Body of pancreas (tissue), 4 donors: ENCODE measurements around the gene MAP3K20. TPM values are rescaled to one million over a fixed set of nuclear protein-coding genes. Genes with fewer than 3 reads are reported as not detected.
"Not testable (repeated sequence)": the region's sequence is repeated elsewhere in the genome, so short reads cannot be mapped to it uniquely, and the experiment has no call there.

ENCODE experiments used
- ATAC-seq: fragments of 150-250 bp; one replicate; pipeline ENCODE4 v1.9.1; 2016
- DNase-seq, 4 donors: peaks; one replicate each; pipeline ENCODE4 v3.0.0-alpha.2; 2019
- H3K27ac ChIP-seq, 4 donors: fragments of 200-600 bp; sonication (generic); 1 replicate in 3 of 4; 2 replicates in 1 of 4; pipeline versions ENCODE4 v1.5.1 to v1.6.1; 2016 to 2019; ENCODE audit warnings: mild to moderate bottlenecking in 1 of 4, mixed read lengths in 1 of 4, moderate library complexity in 1 of 4
- H3K27me3 ChIP-seq, 2 donors: fragments of 200-600 bp; sonication (generic); one replicate each; pipeline ENCODE4 v1.6.0; 2016; ENCODE audit warnings: mild to moderate bottlenecking in 1 of 2
- H3K36me3 ChIP-seq, 2 donors: fragments of 200-600 bp; sonication (generic); replicated peaks in 1 of 2; 2 replicates each; pipeline ENCODE4 v1.5.1; 2016; ENCODE audit warnings: low read depth in 2 of 2; ENCODE audit not compliant: insufficient read depth in 1 of 2
- H3K4me1 ChIP-seq: fragments of 200-600 bp; sonication (generic); one replicate; pipeline ENCODE4 v1.6.0; 2016
- H3K4me3 ChIP-seq, 2 donors: fragments of 200-600 bp; sonication (generic); 1 replicate in 1 of 2; 2 replicates in 1 of 2; pipeline ENCODE4 v1.5.1; 2016 to 2019
- H3K9me3 ChIP-seq, 3 donors: fragments of 200-600 bp; sonication (generic); 1 replicate in 2 of 3; 2 replicates in 1 of 3; pipeline ENCODE4 v1.5.1; 2016
- CTCF ChIP-seq, 7 experiments: fragments of 450-650 bp in 4 of 7; fragments of 200-600 bp in 3 of 7; sonication (generic) in 3 of 7; IDR thresholded peaks; one replicate each; pipeline ENCODE4 v1.5.1; 2016 to 2019; ENCODE audit warnings: antibody characterized with exemption in 7 of 7
- POLR2A ChIP-seq, 3 donors: fragments of 450-650 bp; IDR thresholded peaks; one replicate each; pipeline ENCODE4 v1.6.1; 2016; ENCODE audit warnings: antibody characterized with exemption in 3 of 3, mild to moderate bottlenecking in 2 of 3
- WGBS, 2 donors: methylation state at CpG; one replicate each; pipeline ENCODE4 v1.1.5; 2017; 5-methylcytosine and 5-hydroxymethylcytosine counted together
- intact Hi-C: fragments of 100-400 bp; cut with DNase I; formaldehyde crosslinking; loops from one replicate; pipeline ENCODE4 v1.15.1; 2023
- total RNA-seq, 2 donors: library from RNA; depleted of rRNA; stranded (reverse); fragments of >200 nt; gene quantifications; one replicate each; pipeline ENCODE4 v1.1.0, GENCODE V29; 2016

MAP3K20 gene
- total RNA-seq, 2 donors from 2014 or later: 11.5 to 18.7 TPM

- no peaks in the 10 kb centered on the region for H3K4me1 ChIP-seq
- no peaks in the 10 kb centered on the region for H3K36me3 ChIP-seq
Measured at GRCh38 chr2:173298536-173299097, 223.0 kb downstream of the MAP3K20 start.

GRCh38 chr2:173299764-173300163 is 224.1 kb downstream of the MAP3K20 start:
- Histone ChIP-seq H3K27me3 (no peaks in the 10 kb centered on the region), H3K4me3 (no peak overlapping the region), H3K36me3 (no peaks in the 10 kb centered on the region), H3K9me3 (peaks cover 0 to 16% (median 3%) of the 10 kb centered on the region in 3 donors), H3K4me1 (no peaks in the 10 kb centered on the region), H3K27ac (no peak overlapping the region)
- intact Hi-C loops: no loop called here
- no peak for TF ChIP-seq POLR2A (IDR thresholded peaks at IDR 0.05)
- no peak for TF ChIP-seq CTCF (IDR thresholded peaks at IDR 0.05)
- ATAC-seq (no peak), DNase-seq (no peak)
- 83 to 84% methylated on average over 5 of the region's 5 CpGs for WGBS, 2 donors

More at GRCh38 chr2:173298536-173299097, 223.0 kb downstream of the MAP3K20 start:
- Histone ChIP-seq H3K27me3 (peaks cover 0 to 1% of the 10 kb centered on the region in 2 donors), H3K9me3 (peaks cover 0 to 16% (median 3%) of the 10 kb centered on the region in 3 donors), H3K27ac (no peak overlapping the region), H3K4me3 (no peak overlapping the region)
- ATAC-seq (no peak), DNase-seq (no peak)
- intact Hi-C loops: no loop called here
- 77 to 88% methylated on average over 5 of the region's 5 CpGs for WGBS, 2 donors
- no peak for TF ChIP-seq POLR2A (IDR thresholded peaks at IDR 0.05)

- intact Hi-C loops: no loop called here
- WGBS, 2 donors: 53 to 75% methylated on average over 1 of the region's 1 CpG
- TF ChIP-seq CTCF (IDR thresholded peaks at IDR 0.05): no peak
- no peak for TF ChIP-seq POLR2A (IDR thresholded peaks at IDR 0.05)
- DNase-seq: no peak
- no peaks in the 10 kb centered on the region for H3K36me3 ChIP-seq
- no peak overlapping the region for H3K27ac ChIP-seq
- ATAC-seq: no peak
- no peak overlapping the region for H3K4me3 ChIP-seq
- peaks cover 0 to 16% (median 3%) of the 10 kb centered on the region in 3 donors for H3K9me3 ChIP-seq
- H3K4me1 ChIP-seq: no peaks in the 10 kb centered on the region
- H3K27me3 ChIP-seq: no peaks in the 10 kb centered on the region
Measured at GRCh38 chr2:173300458-173300857, 224.8 kb downstream of the MAP3K20 start.

GRCh38 chr2:173301549-173301948 is 225.9 kb downstream of the MAP3K20 start:
- ATAC-seq, H3K36me3 ChIP-seq, H3K27me3 ChIP-seq, DNase-seq, H3K27ac ChIP-seq, intact Hi-C loops, H3K4me3 ChIP-seq, H3K4me1 ChIP-seq: not testable (repeated sequence)
- WGBS, 2 donors: 93 to 95% methylated on average over 4 of the region's 4 CpGs
- peaks cover 0 to 16% (median 3%) of the 10 kb centered on the region in 3 donors for H3K9me3 ChIP-seq

GRCh38 chr2:173305303-173305702 is 229.7 kb downstream of the MAP3K20 start:
- 73 to 79% methylated on average over 2 of the region's 2 CpGs for WGBS, 2 donors
- H3K4me3 ChIP-seq: no peak overlapping the region
- ATAC-seq: no peak
- TF ChIP-seq POLR2A (IDR thresholded peaks at IDR 0.05) (no peak), CTCF (IDR thresholded peaks at IDR 0.05) (no peak)
- no peak for DNase-seq
- intact Hi-C loops: no loop called here
- H3K27ac ChIP-seq: no peak overlapping the region
- H3K9me3 ChIP-seq: no peaks in the 10 kb centered on the region
- H3K4me1 ChIP-seq: no peaks in the 10 kb centered on the region
- no peaks in the 10 kb centered on the region for H3K36me3 ChIP-seq
- no peaks in the 10 kb centered on the region for H3K27me3 ChIP-seq

- WGBS, 2 donors: 49 to 52% methylated on average over 4 of the region's 4 CpGs
Measured at GRCh38 chr2:173307293-173307692, 231.6 kb downstream of the MAP3K20 start.

GRCh38 chr2:173309370-173309769 is 233.7 kb downstream of the MAP3K20 start:
- 76 to 78% methylated on average over 5 of the region's 5 CpGs for WGBS, 2 donors
- DNase-seq, H3K9me3 ChIP-seq, H3K27me3 ChIP-seq, H3K4me1 ChIP-seq, intact Hi-C loops, H3K4me3 ChIP-seq, ATAC-seq, H3K36me3 ChIP-seq, H3K27ac ChIP-seq: not testable (repeated sequence)

More at GRCh38 chr2:173307293-173307692, 231.6 kb downstream of the MAP3K20 start:
- no peaks in the 10 kb centered on the region for H3K27me3 ChIP-seq
- intact Hi-C loops: no loop called here
- no peaks in the 10 kb centered on the region for H3K9me3 ChIP-seq
- no peaks in the 10 kb centered on the region for H3K36me3 ChIP-seq
- DNase-seq (no peak), ATAC-seq (no peak)
- H3K27ac ChIP-seq: no peak overlapping the region
- H3K4me1 ChIP-seq: no peaks in the 10 kb centered on the region
- no peak overlapping the region for H3K4me3 ChIP-seq
- TF ChIP-seq POLR2A (IDR thresholded peaks at IDR 0.05): no peak
- TF ChIP-seq CTCF (IDR thresholded peaks at IDR 0.05): no peak
